ENCODE measurements around the gene DOCK7. TPM values are rescaled to one million over a fixed set of nuclear protein-coding genes. Genes with fewer than 3 reads are reported as not detected.

DOCK7 gene
- total and polyA plus RNA-seq, 2 of the 13 experiments (the other 11 are each of a cell fraction or from before 2014, with no cell fraction given) = 45.7 to 67.2 TPM

DNA sequence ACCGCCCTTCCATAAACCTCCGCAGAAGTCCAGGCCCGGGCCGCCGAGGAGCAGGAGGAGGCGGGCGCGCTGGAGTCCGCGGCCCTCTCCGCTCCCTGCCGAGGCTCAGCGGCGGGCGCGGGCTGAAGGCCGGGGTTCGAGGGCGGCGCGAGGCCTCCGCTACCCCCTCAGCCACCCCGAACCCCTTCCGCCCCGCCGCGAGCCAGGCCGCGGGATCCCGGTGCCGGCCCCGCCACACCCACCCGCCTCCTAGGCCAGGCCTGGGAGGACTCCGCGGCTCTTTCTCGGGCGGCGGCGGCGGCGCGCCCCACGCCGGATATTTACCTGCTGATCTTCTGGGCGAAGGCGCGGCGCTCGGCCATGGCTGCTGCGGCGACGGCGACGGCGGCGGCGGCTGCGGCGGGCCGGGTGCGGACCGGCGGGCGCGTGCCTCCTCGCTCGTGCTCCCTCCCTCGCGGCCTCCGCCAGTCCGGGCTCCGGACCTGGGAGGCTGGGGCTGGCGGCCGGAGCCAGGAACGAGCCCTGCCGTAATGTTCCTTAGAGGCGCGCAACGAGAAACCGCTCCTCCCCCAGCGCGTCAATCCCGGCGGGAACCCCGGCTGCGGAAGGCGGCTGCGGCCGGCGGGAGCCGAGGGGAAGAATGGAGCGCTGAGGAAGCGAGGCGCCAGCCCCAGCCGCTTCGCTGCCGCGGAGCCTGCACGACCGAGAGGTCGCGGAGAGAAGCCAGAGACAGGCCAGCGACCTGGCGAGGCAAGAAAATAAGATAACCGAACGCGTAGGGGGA lies at the start of gene DOCK7 (continued):
- TF ChIP-seq, protein P1, sequence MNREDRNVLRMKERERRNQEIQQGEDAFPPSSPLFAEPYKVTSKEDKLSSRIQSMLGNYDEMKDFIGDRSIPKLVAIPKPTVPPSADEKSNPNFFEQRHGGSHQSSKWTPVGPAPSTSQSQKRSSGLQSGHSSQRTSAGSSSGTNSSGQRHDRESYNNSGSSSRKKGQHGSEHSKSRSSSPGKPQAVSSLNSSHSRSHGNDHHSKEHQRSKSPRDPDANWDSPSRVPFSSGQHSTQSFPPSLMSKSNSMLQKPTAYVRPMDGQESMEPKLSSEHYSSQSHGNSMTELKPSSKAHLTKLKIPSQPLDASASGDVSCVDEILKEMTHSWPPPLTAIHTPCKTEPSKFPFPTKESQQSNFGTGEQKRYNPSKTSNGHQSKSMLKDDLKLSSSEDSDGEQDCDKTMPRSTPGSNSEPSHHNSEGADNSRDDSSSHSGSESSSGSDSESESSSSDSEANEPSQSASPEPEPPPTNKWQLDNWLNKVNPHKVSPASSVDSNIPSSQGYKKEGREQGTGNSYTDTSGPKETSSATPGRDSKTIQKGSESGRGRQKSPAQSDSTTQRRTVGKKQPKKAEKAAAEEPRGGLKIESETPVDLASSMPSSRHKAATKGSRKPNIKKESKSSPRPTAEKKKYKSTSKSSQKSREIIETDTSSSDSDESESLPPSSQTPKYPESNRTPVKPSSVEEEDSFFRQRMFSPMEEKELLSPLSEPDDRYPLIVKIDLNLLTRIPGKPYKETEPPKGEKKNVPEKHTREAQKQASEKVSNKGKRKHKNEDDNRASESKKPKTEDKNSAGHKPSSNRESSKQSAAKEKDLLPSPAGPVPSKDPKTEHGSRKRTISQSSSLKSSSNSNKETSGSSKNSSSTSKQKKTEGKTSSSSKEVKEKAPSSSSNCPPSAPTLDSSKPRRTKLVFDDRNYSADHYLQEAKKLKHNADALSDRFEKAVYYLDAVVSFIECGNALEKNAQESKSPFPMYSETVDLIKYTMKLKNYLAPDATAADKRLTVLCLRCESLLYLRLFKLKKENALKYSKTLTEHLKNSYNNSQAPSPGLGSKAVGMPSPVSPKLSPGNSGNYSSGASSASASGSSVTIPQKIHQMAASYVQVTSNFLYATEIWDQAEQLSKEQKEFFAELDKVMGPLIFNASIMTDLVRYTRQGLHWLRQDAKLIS (CRISPR knock-in tag; IDR thresholded peaks at IDR 0.05) = peak; percentile 77; the same call in 1 of the 2 replicates
- TF ChIP-seq KAT2B (IDR thresholded peaks at IDR 0.05; ENCODE audit: borderline replicate concordance, low read depth, low read length) (no peak), ELF1 (CRISPR knock-in tag; IDR thresholded peaks at IDR 0.05) (no peak; the same call in 1 of the 2 replicates), SOX6 (IDR thresholded peaks at IDR 0.05) (no peak), SOX6 (CRISPR knock-in tag; IDR thresholded peaks at IDR 0.05) (peak; percentile 46), ADNP (CRISPR knock-in tag; IDR thresholded peaks at IDR 0.05) (0 out of 2 replicates have a peak, but pooled peaks have one; percentile 51), RBFOX2 (IDR thresholded peaks at IDR 0.05; ENCODE audit: low read depth, low read length) (peak; percentile 75), ZZZ3 (CRISPR knock-in tag; IDR thresholded peaks at IDR 0.05; ENCODE audit: borderline replicate concordance) (no peak), ZNF138 (CRISPR knock-in tag; IDR thresholded peaks at IDR 0.05; ENCODE audit: low read depth) (no peak), ZNF33B (CRISPR knock-in tag; IDR thresholded peaks at IDR 0.05) (no peak), ZNF678 (CRISPR knock-in tag; IDR thresholded peaks at IDR 0.05) (no peak), ZFP82 (CRISPR knock-in tag; IDR thresholded peaks at IDR 0.05; ENCODE audit: borderline replicate concordance) (no peak), MBD4 (IDR thresholded peaks at IDR 0.05; ENCODE audit: borderline replicate concordance, low read length) (no peak), ZNF12 (CRISPR knock-in tag; IDR thresholded peaks at IDR 0.05) (no peak), ZNF468 (CRISPR knock-in tag; IDR thresholded peaks at IDR 0.05) (no peak), SMAD1 (CRISPR knock-in tag; IDR thresholded peaks at IDR 0.05; ENCODE audit: borderline replicate concordance, low read depth) (0 out of 2 replicates have a peak, but pooled peaks have one; percentile 62), ISL2 (CRISPR knock-in tag; IDR thresholded peaks at IDR 0.05) (0 out of 2 replicates have a peak, but pooled peaks have one; percentile 20), ZMAT3 (CRISPR knock-in tag; conservative IDR thresholded peaks at IDR 0.05) (0 out of 2 replicates have a peak, but pooled peaks have one; percentile 61), CBX2 (IDR thresholded peaks at IDR 0.05; ENCODE audit: low read depth, low read length) (no peak), CBX2 (CRISPR knock-in tag; IDR thresholded peaks at IDR 0.05; ENCODE audit: low read depth) (no peak), JUNB (CRISPR knock-in tag; IDR thresholded peaks at IDR 0.05; ENCODE audit: borderline replicate concordance) (no peak), SRSF4 (IDR thresholded peaks at IDR 0.05; ENCODE audit: low read depth, low read length, poor library complexity, severe bottlenecking) (no peak), KAT8 (CRISPR knock-in tag; IDR thresholded peaks at IDR 0.05) (0 out of 2 replicates have a peak, but pooled peaks have one; percentile 29), NKX3-1 (CRISPR knock-in tag; IDR thresholded peaks at IDR 0.05) (no peak), ZNF557 (CRISPR knock-in tag; IDR thresholded peaks at IDR 0.05) (no peak), ZNF570 (CRISPR knock-in tag; IDR thresholded peaks at IDR 0.05; ENCODE audit: borderline replicate concordance) (no peak)
- TF ChIP-seq, protein P2, sequence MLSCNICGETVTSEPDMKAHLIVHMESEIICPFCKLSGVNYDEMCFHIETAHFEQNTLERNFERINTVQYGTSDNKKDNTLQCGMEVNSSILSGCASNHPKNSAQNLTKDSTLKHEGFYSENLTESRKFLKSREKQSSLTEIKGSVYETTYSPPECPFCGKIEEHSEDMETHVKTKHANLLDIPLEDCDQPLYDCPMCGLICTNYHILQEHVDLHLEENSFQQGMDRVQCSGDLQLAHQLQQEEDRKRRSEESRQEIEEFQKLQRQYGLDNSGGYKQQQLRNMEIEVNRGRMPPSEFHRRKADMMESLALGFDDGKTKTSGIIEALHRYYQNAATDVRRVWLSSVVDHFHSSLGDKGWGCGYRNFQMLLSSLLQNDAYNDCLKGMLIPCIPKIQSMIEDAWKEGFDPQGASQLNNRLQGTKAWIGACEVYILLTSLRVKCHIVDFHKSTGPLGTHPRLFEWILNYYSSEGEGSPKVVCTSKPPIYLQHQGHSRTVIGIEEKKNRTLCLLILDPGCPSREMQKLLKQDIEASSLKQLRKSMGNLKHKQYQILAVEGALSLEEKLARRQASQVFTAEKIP (CRISPR knock-in tag; IDR thresholded peaks at IDR 0.05; ENCODE audit: borderline replicate concordance) = no peak

All from HepG2 (cell line).